ENCODE data around the gene HIC1. TPM values are rescaled to one million over a fixed set of nuclear protein-coding genes. Genes with fewer than 3 reads are reported as not detected.

Gene HIC1
- total and polyA plus RNA-seq, 9 of the 15 experiments (the other 6 are each of a cell fraction or from before 2014, with no cell fraction given) = 0.01 to 2.5 (median 0.18) TPM

- TF ChIP-seq ZBTB40 (IDR thresholded peaks at IDR 0.05) (0 out of 2 replicates have a peak, but pooled peaks have one; percentile 35), ZBTB40 (CRISPR knock-in tag; IDR thresholded peaks at IDR 0.05) (no peak), ZFP91 (CRISPR knock-in tag; IDR thresholded peaks at IDR 0.05) (no peak), ESRRB (CRISPR knock-in tag; IDR thresholded peaks at IDR 0.05; ENCODE audit: borderline replicate concordance) (no peak), SRSF7 (optimal IDR thresholded peaks at IDR 0.05; ENCODE audit: low read depth, low read length) (no peak)
Observed at GRCh38 chr17:2050300-2051060, 4.4 kb upstream of the HIC1 start (continued).

All from K562 (cell line).